HS-5 (cell line): Measurements from ENCODE around the gene CYSTM1.
"Not testable (repeated sequence)": the region's sequence is repeated elsewhere in the genome, so short reads cannot be mapped to it uniquely, and the experiment has no call there.

ENCODE experiments used
- DNase-seq: peaks from one replicate; pipeline ENCODE4 v3.0.0-alpha.2; 2012; ENCODE audit warnings: low read depth

The CYSTM1 gene

DNA sequence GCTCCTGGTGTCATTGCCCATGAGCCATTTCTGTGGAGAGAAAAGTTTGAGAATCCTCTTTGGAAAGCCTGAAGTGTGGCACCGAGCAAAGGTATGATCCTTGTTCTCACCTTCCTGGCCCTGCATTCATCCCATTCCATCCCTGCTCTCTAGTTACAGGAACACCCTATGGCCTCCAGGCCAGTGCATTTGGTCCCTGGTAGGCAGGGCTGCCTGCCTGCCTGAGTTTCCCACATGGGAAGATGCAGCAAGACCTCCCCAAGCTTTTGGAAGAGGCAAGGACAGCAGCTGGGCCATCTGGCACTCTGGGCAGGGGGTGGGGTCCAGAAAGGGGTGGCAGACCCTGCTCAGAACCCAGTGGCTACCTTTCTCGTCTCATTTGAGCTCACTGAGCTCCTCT is 24.8 kb upstream of the CYSTM1 start:
- DNase-seq = no peak

DNA sequence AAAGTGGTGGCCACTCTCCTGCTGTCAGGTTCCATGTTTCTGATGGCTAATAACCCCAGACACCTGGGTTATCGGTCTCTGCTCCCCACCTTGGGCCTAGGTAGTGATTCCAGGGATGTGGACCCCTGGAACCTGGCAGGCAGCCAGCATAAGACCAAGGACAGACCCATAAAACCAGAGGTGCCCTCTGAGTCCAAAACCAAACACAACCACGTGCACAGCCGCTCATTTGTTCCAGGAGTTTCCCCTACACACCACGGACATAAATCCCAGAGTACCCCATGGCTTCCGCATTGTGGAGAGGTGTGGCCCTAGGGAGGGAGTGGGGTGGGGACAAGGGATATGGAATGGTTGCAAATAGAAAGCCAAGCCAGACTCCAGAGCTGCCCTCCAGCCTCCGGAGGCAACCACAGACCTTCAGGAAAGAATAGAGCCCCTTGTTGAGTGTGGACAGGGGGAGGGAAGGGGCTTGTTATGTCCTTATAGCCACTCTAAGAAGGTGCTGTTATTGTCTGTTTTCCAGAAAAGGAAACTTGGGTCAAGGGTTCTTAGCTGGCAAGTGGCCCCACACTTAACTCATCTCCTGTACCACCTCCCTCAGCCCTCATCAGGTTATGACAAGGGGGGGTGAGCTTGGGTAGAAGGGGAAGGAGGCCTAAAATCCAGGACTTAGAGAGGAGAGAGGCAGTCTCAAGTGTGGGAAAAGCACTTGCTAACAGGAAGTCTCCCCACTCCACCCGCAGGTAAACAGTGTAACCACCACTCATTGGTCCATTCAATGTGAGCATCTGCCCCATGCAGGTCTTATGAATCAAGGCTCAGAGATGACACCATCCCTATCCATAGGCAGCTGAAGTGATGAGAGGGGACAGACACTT is 23.6 kb upstream of the CYSTM1 start:
- DNase-seq = no peak

DNA sequence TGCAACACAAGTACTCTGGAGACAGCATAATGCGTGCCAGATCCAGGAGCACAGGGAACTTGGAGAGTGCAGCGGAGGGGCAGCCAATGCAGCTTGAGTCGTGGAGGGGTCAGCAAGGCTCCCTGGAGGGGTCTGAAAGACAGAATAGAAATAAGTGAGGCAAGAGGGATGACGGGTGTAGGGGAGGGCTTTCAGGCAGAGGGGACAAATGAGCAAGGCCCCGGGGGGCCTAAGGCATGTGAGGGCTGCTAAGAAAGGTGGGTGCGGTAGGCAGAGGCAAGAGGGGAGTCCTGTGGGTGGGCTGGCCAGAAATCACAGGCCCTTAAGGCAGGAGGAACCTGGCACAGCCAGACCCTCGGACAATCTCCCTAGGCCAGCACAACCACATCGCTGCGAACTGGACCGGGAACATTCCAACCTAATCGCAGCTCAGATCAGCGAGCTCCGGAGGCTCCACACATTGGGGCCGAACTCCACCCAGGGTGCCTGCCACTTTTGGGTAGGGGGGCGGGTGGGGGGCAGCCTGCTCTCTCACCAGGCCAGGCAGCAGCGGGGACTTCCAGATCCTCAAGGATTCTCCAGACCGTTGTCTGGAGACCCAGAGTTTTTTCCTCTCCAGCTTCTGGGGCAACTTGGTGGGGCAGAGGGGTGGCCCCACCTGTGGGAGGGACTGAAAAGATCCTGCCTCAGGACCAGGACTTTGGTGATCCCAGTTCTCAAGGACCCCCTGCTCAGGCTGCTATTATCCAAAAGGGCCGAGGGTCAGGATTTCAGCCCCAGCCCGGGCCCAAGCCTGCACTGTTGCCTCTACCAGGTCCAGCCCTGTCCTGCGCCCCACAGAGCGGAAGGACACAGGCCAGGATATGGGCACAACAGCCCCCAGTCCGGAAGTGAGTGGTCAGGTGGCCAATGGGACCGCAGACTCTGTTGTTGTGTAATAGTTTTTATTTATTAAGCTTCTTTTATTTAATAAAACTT is 22.7 kb upstream of the CYSTM1 start:
- no peak for DNase-seq

DNA sequence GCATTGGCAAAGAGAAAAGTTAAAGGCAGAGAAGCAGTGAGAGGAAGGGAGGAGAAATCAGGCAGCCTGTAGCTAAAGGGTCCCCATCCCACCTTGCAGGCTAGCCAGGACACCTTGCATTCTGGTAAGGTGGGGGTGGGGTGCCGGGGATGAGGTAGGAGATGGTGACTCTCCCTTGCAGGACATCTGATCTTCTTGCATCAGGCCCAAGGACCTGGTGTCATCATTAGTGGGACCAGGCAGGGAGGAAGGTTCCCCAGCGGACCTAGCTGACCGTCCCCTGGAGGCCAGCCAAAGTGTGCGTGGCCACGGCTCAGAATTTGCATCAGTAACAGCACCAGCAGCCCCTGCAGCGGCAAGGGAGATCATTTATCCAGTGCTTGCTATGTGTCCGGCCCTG is 21.7 kb upstream of the CYSTM1 start:
- DNase-seq = no peak

DNA sequence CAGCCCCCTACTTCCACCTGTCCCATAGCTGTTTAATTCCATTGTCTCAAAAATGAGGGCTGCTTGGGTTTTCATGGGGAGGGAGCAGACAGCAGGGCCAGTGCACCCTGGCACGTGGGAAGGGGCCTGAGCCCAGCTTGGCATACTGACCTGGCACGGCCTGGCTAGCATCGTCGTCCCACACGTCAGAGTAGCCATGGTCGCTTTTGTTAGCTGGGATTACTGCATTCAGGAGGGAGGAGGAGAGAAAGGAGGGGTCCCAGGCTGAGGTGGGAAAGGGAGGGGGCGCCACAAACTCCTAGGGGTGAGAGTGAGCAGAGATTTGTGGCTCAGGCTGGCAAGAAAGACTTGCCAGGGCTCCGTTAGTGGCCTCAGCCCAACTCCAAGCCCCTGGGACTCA is 21.1 kb upstream of the CYSTM1 start:
- no peak for DNase-seq

DNA sequence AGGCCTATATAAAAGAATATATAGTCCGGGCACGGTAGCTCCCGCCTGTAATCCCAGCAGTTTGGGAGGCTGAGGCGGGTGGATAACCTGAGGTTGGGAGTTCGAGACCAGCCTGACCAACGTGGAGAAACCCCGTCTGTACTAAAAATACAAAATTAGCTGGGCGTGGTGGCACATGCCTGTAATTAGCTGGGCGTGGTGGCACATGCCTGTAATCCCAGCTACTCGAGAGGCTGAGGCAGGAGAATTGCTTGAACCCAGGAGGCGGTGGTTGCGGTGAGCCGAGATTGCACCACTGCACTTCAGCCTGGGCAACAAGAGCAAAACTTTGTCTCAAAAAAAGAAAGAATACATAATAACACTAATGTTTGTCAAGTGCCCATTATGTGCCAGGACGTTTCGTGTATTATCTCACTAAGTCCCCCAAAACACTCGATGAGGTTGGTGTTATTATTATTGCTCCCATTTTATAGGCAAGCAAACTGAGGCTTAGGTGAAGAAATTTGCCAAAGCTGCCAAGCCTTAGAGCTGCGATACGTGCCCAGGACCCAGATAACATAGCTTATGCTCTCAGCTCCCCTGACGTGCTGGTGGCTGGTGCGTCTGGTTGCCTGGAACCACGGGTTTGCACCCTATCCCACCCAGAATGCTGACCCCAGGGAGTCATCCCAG is 20.1 kb upstream of the CYSTM1 start:
- DNase-seq = not testable (repeated sequence)

DNA sequence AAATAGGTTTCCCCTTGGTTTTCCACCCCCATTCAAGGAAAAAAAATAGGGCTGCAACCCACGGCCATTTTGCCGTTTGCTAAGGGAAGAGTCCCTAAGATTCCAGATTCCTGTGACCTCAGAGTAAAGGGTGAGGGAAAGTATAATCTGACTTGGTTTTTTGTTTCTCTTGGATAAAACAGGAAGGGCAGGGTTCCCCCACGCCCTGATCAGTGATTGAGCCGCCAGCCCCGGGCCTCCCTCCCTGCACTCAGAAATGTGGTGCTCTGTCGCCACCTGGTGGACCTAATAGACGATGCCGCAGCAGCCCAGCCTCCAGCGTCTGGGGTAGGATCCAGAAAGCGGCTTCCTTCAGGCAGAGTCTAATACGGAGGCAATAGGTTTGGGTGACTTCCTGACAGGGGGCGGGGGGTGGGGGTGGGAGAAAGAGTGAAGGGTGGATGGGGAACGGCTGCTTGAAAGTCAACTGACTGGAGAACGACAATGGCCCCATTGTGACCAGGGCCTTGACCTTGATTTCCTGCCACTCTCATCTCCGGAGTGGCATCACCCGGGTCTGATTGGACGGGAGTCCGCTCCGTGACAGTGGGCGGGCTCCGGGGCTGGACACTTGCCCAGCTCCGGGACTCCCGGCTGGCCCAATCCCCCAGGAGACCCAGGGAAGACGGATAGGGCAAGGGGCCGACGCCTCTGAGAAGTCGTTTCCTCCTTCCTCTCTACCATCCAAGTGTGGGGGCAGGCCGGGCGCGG is 17.8 kb upstream of the CYSTM1 start:
- peak; percentile 61 for DNase-seq

DNA sequence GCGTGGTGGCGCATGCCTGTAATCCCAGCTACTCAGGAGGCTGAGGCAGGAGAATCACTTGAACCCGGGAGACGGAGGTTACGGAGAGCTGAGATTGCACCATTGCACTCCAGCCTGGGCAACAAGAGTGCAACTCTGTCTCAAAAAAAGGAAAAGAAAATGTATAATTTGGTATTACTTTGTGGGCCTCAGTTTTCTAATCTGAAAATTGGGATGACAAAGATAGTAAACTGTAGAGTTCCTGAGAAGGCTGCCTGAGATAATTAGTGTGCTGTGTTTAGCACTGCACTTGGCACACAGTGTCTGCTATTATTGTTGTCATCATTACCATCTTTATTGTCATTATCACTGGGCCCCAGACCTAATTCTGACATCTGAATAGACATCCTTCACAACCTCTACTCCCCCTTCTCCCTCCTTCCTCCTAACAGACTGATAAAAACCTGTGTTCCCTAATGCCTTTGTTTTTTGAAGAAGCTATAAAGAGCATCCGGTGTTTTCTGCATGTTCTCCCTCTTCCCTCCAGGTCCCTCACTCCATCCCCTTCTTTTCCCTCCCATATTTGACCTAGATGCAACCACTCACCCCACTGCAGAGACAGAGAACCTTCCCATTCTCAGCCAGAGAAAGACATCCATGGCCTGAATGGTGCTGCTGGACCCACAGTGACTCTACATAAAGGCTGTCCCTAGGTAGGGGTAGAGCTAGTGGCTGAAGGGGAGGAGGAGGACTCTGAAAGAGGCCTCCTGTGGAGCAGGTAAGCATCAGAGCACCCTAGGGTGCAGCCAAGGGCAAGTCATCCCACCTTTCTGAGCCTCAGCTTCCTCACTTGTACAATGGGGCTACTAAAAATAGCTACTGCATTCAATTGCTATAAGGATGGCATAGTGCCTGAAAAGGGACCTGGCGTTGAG is 15.7 kb upstream of the CYSTM1 start:
- DNase-seq = no peak

DNA sequence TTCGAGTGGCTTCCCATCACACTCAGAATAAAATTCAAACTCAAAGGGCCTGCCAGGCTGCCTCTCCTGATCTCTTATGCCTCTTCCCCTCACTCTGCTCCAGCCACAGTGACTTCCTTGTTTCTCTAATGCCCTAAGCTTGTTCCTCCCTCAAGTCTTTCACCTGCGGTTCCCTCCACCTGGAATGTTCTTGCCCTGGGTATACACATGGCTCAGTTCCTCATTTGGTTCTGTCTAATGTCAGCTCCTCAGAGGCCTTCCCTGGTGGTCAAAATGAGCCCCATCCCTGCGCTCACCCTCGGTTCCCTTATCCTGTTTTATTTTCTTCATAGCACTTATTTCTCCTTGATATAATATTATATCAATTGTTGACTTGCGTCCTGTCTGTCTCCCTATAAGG is 12.7 kb upstream of the CYSTM1 start:
- DNase-seq = no peak

DNA sequence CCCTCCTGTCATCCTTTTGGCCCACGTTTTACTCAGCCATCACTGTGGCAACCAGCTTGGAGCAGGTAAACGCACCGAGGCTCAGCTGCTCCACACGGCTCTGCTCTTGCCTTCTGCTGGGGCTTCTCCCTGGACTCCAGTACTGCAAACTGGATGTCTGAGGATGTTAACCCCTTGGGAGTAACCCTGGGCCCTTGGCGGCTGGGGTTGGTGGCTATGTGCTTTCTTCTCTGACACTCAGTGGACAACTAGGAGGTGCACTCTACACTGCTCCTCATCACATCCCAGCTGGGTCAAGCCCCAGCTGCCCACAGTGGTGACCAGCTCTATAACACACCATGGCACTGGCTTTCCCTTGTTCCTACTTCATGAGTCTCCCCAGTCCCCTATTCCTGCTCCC is 12.2 kb upstream of the CYSTM1 start:
- DNase-seq = no peak

DNA sequence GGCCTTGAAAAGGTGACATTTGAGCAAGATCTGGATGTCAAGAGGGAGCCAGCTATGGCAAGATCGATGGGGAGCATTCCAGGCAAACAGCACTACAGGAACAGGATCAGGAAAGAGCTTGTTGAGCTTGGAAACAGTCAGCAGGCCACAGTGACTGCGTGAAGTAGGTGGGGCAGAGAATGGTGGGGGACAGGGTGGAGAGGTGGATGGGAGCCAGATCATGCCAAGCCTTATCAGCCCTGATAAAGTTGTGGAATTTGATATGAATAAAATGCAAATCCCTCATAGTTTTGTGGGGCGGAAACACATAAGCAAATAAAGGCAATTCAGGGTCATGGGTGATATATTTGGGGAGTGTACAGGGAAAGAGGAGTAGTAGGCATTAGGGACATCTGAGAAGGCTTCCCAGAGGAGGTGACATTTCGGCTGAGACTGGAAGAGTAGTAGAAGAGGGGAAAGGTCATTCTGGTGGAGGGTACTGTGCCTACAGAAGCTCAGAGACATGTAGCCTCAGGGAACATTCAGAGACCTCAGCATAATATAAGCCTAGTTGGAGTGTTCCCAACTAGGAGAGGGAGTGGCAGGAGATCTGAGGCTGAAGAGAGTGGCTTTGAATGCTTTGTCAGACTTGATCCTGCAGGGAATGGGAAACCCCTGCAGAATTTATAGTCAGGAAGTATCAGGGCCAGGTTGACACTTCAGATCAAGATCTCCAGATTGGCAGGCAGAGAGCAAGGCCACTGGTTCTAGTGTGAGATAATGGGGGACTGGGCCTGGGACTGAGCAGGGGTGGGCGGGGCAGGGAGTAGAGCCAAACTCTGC is 9.7 kb upstream of the CYSTM1 start:
- no peak for DNase-seq

DNA sequence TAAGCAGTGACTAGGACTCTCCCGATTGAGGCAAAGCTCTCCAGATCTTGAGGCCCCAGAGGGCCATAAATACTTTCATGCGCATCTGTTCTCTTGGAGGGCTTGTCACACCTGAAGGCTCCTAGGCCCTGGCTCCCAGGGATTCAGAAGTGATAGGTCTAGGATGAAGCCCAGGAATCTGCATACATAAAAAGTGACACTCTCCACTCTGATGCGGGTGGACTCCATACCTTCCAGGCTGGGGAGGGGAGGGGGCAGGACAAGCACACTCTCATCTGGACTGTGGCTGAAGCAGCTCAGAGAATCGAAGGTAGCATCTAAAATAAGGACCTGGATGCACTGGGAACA is 9.1 kb upstream of the CYSTM1 start:
- DNase-seq = no peak

DNA sequence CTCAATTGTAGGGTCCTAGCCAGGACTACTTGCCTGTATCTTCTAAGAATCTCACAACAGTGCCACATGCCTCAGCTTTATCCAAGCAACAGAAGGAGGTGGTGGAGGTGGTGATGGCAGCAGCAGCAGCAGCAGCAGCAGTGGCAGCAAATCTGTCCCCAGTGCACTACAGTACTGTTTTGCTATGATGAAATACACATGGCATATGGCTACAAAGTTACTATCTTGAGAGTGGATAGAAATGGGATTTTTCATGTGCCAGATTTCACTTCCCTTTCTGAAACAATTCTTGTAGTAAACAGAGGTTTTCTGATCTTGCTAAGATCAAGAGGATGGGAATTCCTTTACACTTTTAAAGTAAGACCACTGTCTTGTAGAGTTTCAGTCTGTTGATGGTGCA is 8.1 kb upstream of the CYSTM1 start:
- DNase-seq = no peak

DNA sequence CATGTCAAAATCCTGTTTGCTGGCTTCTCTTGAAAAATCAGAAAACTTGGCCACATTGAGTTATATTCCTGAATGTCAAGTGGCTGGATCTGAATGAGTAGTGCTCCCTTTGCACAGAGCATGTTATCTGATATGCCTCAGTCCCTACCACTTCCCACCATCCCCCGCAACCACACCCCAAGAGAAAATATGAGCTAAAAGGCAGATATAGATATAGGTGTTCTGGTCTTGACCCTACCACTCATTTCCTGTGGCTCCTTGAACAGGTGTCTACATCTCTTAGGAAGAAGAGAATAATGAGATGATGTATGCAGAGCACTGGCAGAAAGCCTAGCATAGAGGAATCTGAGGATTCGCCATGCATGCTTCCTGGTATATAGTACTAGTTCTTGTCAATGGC is 6.6 kb upstream of the CYSTM1 start:
- no peak for DNase-seq

DNA sequence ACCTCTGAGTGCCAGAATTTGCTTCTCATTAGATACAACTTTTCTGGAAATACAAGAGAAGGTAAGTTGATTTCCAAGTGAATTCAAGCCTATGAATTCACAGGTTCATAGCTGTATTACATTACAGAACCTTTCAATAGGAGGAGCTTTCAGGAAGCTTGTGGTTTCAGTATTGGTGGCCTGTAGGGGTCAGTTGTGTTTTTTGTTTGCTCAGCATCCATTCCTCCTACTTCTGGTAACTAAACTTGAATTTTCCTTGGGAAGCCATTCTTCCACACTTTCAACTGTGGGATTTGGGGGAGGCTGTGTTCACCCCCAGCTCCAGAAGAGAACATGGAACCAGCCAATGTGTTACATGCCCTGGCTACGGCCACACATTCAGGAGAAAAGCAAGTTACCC is 5.6 kb upstream of the CYSTM1 start:
- no peak for DNase-seq

DNA sequence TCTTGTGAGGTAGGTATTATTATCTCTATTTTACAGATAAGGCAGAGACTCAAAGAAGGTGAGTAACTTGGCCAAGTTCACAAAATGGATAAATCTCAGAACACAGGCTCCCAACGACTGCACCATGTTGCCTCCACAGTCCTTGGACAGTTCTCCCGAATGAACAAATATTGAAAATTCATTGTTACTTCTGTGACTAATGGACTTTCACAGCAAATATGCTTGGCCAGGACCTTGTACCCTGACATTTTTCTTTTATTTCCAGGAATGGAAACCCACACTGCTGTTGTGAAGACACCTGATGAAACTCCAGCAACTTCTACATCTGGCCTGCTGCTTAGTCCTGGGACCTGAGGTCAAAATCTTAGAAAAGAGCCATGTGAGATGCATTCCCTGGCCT is 2.5 kb upstream of the CYSTM1 start:
- DNase-seq = no peak

DNA sequence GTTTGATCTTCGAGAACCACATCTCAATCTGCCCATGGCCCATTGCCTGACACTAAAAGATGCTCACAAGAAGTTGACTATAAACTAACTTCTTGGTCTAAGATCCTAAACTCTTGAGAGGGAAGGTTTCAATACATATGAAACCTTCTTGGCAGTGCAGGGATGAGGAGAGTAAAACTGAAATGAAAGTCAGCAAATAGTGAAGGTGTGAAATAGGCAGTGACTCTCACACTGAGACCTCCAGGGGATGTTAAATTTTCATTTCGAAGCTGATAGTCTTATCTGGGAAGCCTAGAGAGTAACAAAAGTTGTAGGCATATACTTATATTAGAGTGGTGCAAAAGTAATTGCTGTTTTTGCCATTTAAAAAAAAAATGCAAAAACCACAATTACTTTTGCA is 974 bp upstream of the CYSTM1 start:
- DNase-seq = no peak

DNA sequence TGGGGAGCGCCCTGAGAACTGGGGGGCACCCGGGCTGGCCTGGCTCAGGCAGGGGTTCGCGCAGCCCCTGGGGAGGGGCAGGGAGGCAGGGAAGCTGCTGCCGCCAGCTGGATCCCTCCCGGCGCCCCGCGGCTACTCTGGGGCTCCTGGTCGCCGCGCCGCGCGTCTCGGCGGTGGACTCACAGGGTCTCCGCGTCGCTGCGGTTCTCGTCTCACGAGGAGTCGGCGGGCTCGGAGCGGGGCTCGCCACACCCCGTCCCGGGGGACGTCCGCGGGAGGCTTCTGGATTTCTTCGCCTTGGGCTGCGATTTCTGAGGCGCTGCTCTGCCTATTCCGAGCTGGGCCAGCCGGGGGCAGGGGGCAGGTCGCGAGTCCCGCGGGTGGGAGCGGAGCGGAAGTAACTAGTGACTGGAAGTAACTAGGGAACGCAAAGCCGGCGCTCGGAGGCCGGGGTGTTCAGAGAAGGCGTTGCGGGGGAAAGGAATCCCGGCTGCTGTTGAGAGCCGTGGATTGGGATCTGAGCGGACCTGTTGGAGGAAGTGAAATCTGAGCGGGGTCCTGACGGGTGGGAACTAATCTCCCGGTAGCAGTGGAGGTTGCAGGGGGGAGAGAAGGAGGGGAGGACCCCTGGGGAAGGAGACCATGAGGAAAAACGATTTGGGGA is 511 bp downstream of the CYSTM1 start:
- no peak for DNase-seq

DNA sequence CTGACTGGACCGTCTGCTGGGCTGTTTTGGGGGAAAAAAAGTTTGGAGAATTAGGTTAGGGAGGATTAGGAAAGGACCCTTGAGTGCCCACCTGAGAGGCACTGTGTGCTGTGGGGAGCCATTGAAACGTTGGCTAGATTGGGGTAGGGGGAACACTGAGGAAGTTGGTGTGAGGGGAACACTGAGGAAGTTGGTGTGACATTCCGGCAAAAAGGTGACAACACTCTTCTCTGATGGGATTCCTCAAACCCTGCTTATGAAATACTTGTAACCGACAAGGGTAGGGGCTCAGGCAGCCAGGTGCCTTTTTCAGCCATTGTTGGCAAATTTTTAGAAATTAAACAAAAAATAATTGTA is 1.0 kb downstream of the CYSTM1 start:
- no peak for DNase-seq

DNA sequence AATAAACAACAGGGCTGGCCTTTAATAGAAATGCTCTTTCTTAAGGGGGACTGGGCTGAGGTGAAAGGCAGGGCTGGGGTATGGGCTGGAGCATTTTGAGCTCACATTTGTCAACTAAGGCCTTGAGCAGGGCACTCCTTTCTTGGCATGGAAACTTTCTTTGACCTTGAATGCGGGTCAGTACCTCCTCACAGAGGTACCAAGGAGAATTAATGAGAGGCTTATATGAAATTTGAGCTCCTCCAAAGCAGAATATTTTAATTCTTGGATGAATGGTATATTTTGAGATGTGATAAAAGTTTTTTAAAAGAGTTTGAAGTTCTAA is 3.1 kb downstream of the CYSTM1 start:
- no peak for DNase-seq
